Muscle of arm (tissue), 12 donors: ENCODE data around the gene TLE3. TPM values are rescaled to one million over a fixed set of nuclear protein-coding genes. Genes with fewer than 3 reads are reported as not detected.
"Not testable (repeated sequence)": the region's sequence is repeated elsewhere in the genome, so short reads cannot be mapped to it uniquely, and the experiment has no call there.

Source experiments
- DNase-seq: peaks from one replicate; pipeline ENCODE4 v3.0.0-alpha.2; 2013
- polyA plus RNA-seq, 12 donors: library from polyadenylated mRNA; unstranded; fragments of 120-200 nt; gene quantifications; one replicate each; pipeline ENCODE4 v1.2.1, GENCODE V29; 2013; ENCODE audit not compliant: insufficient read length in 12 of 12

Gene TLE3
- polyA plus RNA-seq, 12 donors, result 16.7 to 72.6 (median 27.1) TPM; not detected in 1

- no peak for DNase-seq
Measured at GRCh38 chr15:70127288-70127746, 29.6 kb upstream of the TLE3 start.

DNA sequence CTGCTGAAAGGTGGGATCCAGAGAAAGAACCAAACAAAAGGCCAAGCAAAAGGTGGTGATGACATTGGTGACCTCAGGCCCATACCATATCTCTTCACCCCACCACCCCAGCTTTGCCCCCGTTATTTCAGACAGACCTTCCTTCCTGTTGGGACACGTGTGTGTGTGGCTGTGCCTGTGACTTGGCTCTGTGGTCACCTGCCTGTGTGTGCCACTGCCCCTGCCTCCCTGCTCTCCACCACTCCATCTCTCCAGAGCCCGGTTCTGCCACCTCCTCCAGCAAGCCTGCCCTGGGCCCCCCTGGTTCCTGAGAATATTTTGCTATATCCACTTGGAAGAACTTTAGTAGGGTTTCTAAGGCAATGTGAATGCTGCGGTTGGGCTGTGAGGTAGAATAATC lies 28.6 kb upstream of the TLE3 start:
- DNase-seq, result no peak

DNA sequence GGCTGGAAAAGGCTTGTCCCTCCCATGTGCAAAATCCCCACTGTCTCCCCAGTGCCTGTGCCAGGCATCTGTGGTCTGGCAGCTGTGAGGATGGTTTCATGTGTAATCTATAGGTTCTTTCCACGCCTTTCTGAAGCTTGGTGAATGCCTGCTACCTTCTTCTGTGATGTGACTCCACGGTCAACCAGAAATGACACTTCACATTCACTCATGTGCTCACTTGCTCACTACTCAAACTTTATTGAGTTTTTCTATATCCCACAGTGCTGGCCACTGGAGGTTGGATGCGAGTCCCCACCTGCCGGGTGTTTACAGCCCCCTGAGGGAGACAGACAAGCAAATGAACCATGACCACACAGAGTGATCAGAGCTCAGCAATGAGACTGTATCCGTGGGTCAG lies 27.9 kb upstream of the TLE3 start:
- DNase-seq, result no peak

DNA sequence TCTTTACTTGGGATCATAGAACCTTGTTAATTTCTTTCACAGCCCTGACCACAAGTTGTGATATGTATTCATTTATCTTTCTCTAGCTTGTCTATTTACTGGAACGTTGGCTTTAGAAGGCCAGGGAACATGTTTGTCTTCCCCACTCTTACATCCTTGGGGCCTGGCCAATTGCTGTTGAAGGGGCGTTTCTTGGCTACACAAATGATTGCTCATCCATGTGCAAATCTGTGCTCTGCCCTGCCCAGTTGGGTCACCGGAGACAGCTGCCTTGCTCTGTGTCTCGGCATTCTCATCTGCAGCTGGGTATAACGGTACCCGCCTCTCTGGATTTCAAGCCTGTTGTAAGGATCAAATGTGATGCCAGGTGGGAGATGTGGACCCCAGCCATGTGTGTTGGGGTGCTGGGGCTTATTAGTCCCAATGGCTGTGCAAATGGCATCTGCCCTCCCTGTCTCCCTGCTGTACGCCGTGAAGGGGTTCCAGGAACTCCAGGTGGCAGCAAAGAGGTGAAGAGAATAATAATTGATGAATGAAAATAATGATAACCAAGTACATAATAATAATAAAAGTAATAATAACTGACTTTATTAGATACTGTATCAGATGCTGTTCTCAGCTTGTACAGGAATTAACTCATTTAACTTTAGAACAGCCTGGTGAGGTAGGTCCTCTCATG lies 24.0 kb upstream of the TLE3 start:
- DNase-seq, result peak; percentile 74

DNA sequence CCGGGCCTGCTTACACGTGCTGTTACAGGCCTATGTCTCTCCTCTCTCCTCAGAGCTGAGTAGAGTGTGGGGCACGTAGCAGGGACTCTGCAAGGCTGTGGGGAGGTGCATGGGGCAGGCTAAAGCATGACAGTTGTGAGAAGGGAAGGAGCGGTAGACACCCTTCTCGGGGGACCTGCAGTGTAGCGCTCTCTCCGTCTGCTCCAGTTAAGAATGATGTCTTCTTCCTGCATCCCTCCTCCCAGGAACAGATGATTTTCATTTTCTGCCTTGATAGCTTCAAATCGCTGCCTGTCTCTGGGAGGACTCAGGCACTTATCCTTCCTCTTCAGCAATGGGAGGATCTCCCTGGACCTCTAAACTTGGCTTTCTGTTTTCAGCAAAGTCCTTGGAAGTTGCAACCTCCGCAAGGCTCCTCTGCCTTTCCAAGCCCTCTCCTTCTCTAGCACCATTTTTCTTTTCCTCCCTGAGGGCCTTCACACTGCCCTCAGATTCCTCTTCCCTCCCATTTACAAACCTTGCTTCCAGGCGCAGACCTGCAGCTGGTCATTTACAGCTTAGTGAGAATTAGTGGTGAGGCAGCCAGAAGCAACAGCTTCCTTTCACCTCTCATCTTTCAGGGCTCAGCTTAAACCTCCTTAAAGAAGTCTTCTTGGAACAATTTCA lies 23.4 kb upstream of the TLE3 start:
- DNase-seq, result peak; percentile 67

DNA sequence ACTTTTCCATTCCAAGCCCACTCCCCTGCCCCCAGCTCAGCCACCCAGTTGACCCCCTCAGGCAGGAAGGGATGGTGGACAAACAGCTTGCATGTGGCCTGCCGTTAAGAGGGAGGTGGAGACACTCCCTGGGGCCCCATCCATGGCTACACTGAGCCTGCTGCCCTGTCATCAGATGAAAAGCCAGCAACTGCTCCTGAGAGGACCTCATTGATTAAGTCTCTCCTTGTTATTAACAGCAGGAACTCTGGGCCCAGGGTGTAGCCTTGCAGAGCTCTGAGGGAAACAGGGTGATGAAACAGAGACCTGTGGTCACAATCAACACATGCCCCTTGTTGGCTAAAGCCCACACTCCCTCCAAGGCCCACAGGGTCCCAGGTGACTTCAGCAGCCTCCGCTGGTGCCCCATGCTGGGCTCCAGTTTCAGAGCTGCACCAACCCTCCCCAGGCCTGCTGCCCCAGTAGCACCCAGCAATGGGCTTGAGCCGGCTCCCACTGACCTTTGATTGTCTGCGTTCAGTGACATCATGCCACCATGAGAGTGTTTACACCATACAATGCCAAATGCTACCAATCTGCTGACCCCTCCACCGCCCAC lies 22.3 kb upstream of the TLE3 start:
- no peak for DNase-seq

GRCh38 chr15:70118599-70118998 lies 20.9 kb upstream of the TLE3 start:
- no peak for DNase-seq

GRCh38 chr15:70116317-70116716 lies 18.6 kb upstream of the TLE3 start:
- no peak for DNase-seq

DNA sequence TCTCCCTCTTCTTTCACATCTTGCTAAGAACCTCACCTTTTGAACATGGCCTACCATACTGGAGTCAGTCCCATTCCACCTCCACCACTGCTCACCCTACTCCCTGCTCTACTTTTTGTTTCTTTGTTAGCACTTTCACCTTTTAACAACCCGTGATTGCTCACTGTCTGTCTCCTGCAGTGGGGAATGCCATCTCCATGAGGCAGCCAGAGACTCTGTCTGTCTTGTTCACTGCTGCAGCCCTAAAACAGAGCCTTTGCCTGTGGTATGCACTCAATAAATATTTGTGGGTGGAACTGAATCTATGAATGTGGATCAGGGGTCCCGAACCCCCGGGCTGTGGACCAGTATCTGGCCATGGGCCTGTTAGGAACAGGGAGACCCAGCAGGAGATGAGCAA lies 16.5 kb upstream of the TLE3 start:
- DNase-seq, result no peak

- no peak for DNase-seq
Measured at GRCh38 chr15:70113304-70113700, 15.6 kb upstream of the TLE3 start.

GRCh38 chr15:70112572-70113303 lies 15.0 kb upstream of the TLE3 start:
- not testable (repeated sequence) for DNase-seq

- DNase-seq, result no peak
Measured at GRCh38 chr15:70112074-70112395, 14.3 kb upstream of the TLE3 start.

DNA sequence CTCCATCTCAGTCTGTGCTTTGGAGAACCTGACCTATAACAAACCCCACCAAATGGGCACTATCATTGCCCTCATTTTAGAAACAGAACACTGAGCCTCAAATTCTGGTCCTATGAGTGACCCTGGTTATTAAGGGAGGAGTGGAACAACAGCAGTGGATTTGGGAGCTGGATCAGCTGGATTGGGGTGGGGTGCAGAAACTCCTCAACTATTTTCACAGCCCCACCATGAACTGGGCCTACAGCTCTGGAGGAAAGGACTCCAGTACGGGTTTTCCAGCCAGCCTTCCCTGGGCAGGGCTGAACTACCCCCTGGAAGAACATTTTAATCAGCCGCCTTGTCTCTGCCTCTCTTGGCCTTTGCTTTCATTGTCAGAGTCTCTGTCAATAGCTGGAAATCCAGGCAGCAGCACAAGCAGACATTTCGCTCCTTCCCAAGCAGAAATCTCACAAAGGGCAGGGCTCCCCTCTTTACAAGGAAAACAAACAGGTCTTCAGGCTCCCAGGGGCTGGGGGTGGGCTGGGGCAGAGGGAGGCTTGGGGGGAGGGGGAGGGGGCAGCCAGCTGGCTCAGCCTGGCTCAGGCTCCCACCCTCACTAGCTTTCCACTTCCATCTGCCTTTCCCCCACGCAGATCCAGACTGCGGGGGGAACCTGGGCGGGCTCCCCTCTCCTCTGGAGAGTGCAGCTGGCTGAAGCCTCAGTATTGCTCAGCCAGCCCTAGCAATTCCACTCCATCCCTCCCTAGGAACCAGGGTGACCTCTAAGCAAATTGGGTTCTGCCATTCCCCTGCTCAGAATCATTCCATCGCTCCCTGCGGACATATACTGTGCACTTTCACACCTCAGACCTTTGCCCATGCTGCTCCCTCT lies 13.7 kb upstream of the TLE3 start:
- DNase-seq, result peak; percentile 94

GRCh38 chr15:70109978-70110377 lies 12.3 kb upstream of the TLE3 start:
- DNase-seq, result no peak

- DNase-seq, result no peak
Measured at GRCh38 chr15:70109531-70109930, 11.8 kb upstream of the TLE3 start.

- DNase-seq, result no peak
Measured at GRCh38 chr15:70103880-70104626, 6.3 kb upstream of the TLE3 start.

DNA sequence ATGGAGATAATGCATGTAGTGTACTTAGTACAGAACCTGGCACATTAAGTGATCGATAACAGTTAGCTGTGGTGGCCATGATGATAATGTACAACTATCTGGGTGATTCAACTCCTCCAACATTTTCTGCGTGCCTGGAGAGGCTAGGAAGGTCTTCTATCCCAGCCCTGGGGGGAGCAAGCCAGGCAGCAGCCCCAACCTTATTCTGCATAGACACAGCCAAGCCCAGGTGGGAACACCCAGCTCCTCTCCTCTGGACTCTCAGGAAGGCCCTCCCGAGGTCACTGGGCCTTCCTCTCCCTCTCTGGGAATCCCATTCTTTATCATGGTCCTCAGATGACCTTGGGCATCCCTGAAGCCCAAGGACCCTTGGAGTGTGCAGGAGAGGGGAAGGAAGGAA lies 5.1 kb upstream of the TLE3 start:
- DNase-seq, result no peak

- DNase-seq, result peak; percentile 84
Measured at GRCh38 chr15:70101459-70102113, 3.9 kb upstream of the TLE3 start.

- no peak for DNase-seq
Measured at GRCh38 chr15:70100474-70101341, 3.0 kb upstream of the TLE3 start.
